RWPE1 (cell line): ENCODE measurements around the gene CDX2.

Source experiments
- CTCF ChIA-PET: fragments of 350-600 bp; sonication (Branson Sonifier 250); formaldehyde crosslinking; extraction: SDS; loops from one replicate; lab custom pipeline; 2021; lab: Yijun Ruan, JAX
- POLR2A ChIA-PET: fragments of 400-600 bp; formaldehyde crosslinking; extraction: SDS; loops from one replicate; lab custom pipeline; 2020; ENCODE audit warnings: antibody characterized with exemption; ENCODE audit not compliant: low non-redundant PET; lab: Yijun Ruan, JAX
- DNase-seq: peaks from one replicate; pipeline ENCODE4 v3.0.0; 2012; ENCODE audit warnings: low spot score
- H3K27ac ChIP-seq: fragments of 450-650 bp; 2 replicates; pipeline ENCODE4 v1.5.1; 2017
- CTCF ChIP-seq: fragments of 450-650 bp; conservative IDR thresholded peaks from 2 replicates; pipeline ENCODE4 v1.5.1; 2017; ENCODE audit warnings: low read depth, mild to moderate bottlenecking

CDX2 gene

GRCh38 chr13:27969866-27970229, 733 bp upstream of the CDX2 start:
- H3K27ac ChIP-seq = no peak overlapping the region
- no peak for DNase-seq
- no peak for TF ChIP-seq CTCF
- POLR2A ChIA-PET = no interaction called here
- CTCF ChIA-PET = interaction anchor here (0.7 to 1.6 kb wide), 3 partner anchors 14 to 596 kb away, joined by 4 to 7 read pairs (median 4); no protein-coding TSS in a partner anchor

GRCh38 chr13:27968316-27969081, 616 bp downstream of the CDX2 start:
- no peak for DNase-seq
- TF ChIP-seq CTCF = no peak
- POLR2A ChIA-PET = no interaction called here
- no peak overlapping the region for H3K27ac ChIP-seq
- CTCF ChIA-PET = interaction anchor here (0.6 to 1.8 kb wide), 6 partner anchors 8 to 607 kb away, joined by 3 to 11 read pairs (median 4); no protein-coding TSS in a partner anchor

- no peak overlapping the region for H3K27ac ChIP-seq
- CTCF ChIA-PET = interaction anchor here (0.6 to 1.8 kb wide), 5 partner anchors 14 to 606 kb away, joined by 3 to 11 read pairs (median 3); no protein-coding TSS in a partner anchor
- TF ChIP-seq CTCF = no peak
- POLR2A ChIA-PET = no interaction called here
- no peak for DNase-seq
Measured at GRCh38 chr13:27967736-27968315, 1.3 kb downstream of the CDX2 start.

- no peak for DNase-seq
- no peak overlapping the region for H3K27ac ChIP-seq
- ChIA-PET POLR2A (no interaction called here), CTCF (interaction anchor here (0.6 to 1.8 kb wide), 4 partner anchors 13 to 141 kb away, joined by 3 to 11 read pairs (median 4); no protein-coding TSS in a partner anchor)
- no peak for TF ChIP-seq CTCF
Measured at GRCh38 chr13:27967203-27967735, 1.8 kb downstream of the CDX2 start.

GRCh38 chr13:27966641-27967202, 2.4 kb downstream of the CDX2 start:
- no peak for DNase-seq
- no peak for TF ChIP-seq CTCF
- ChIA-PET CTCF (no interaction called here), POLR2A (no interaction called here)
- H3K27ac ChIP-seq = no peak overlapping the region
